HCT116 (cell line): ENCODE results near the gene GRIN2C. TPM values are rescaled to one million over a fixed set of nuclear protein-coding genes. Genes with fewer than 3 reads are reported as not detected.
A peak's percentile ranks its signal among the peaks of the same experiment; 100 is the strongest.

Experiments
- ATAC-seq: fragments of 200-7000 bp; cut with Tn5 transposase; 2 replicates; pipeline ENCODE4 v1.9.1; 2020; ENCODE audit warnings: mild to moderate bottlenecking, moderate library complexity
- BruUV-seq: library from RNA; stranded (reverse); fragments of 400-500 nt; replicated peaks from 2 replicates; lab custom pipeline; 2021; lab: Mats Ljungman, UMichigan
- CTCF ChIA-PET: fragments of 300-600 bp; sonication (Branson Sonifier 250); formaldehyde crosslinking; loops from one replicate; lab custom pipeline; 2021; ENCODE audit warnings: antibody characterized with exemption; lab: Charles Lee
- POLR2A ChIA-PET: fragments of 300-600, 350-600 bp; sonication (Branson Sonifier 250); formaldehyde crosslinking; loops from one replicate; lab custom pipeline; 2021; ENCODE audit warnings: antibody characterized with exemption; lab: Charles Lee
- RAD21 ChIA-PET, 2 experiments: fragments of 300-600 bp; sonication (Branson Sonifier 250); formaldehyde crosslinking; loops; one replicate each; lab custom pipeline; 2023; ENCODE audit warnings: low total read pairs in 2 of 2; ENCODE audit not compliant: uncharacterized antibody in 2 of 2, unreplicated experiment in 2 of 2, low non-redundant PET in 1 of 2; lab: Charles Lee
- DNase-seq: peaks from one replicate; pipeline ENCODE4 v3.0.0-alpha.2; 2010; ENCODE audit warnings: low read depth, low spot score
- H2AFZ ChIP-seq: fragments of 200-600 bp; shearing (Covaris generic), sonication (generic); 2 replicates; pipeline ENCODE4 v1.6.1; 2017; ENCODE audit warnings: low read depth, mixed run types, mixed read lengths, antibody characterized with exemption, low read length; ENCODE audit not compliant: poor library complexity, severe bottlenecking
- H3K27ac ChIP-seq: 2 replicates; pipeline ENCODE4 v1.5.1; 2012; ENCODE audit warnings: low read depth, low read length
- H3K27me3 ChIP-seq: fragments of 200-600 bp; sonication (generic); 2 replicates; pipeline ENCODE4 v1.6.1; 2016; ENCODE audit warnings: mixed run types, low read length, mixed read lengths; ENCODE audit not compliant: insufficient read depth
- H3K36me3 ChIP-seq, 2 experiments: fragments of 200-500 bp in 1 of 2; fragments of 200-600 bp in 1 of 2; sonication (Bioruptor generic) in 1 of 2; sonication (generic) in 1 of 2; 2 replicates each; pipeline versions ENCODE4 v1.5.1 to v1.6.1; 2014 to 2016; ENCODE audit warnings: low read length in 2 of 2, inconsistent platforms in 1 of 2, mixed read lengths in 1 of 2, mixed run types in 1 of 2; ENCODE audit not compliant: insufficient read depth in 2 of 2, control insufficient read depth in 1 of 2
- H3K4me1 ChIP-seq, 2 experiments: fragments of 200-600 bp in 1 of 2; sonication (generic) in 1 of 2; 2 replicates each; pipeline versions ENCODE4 v1.5.1 to v1.6.1; 2012 to 2017; ENCODE audit warnings: low read length in 2 of 2, inconsistent platforms in 1 of 2, mild to moderate bottlenecking in 1 of 2, mixed read lengths in 1 of 2, mixed run types in 1 of 2, moderate library complexity in 1 of 2; ENCODE audit not compliant: insufficient read depth in 2 of 2, control insufficient read depth in 1 of 2
- H3K4me2 ChIP-seq: fragments of 200-600 bp; sonication (generic); 2 replicates; pipeline ENCODE4 v1.6.1; 2017; ENCODE audit warnings: mixed run types, low read length, mixed read lengths
- H3K4me3 ChIP-seq, 2 experiments: fragments of 200-600 bp in 1 of 2; sonication (generic) in 1 of 2; replicated peaks in 1 of 2; 2 replicates each; pipeline ENCODE4 v1.5.1; 2011 to 2016; ENCODE audit warnings: low read length in 2 of 2, control low read depth in 1 of 2, low read depth in 1 of 2, mild to moderate bottlenecking in 1 of 2, mixed read lengths in 1 of 2, mixed run types in 1 of 2
- H3K79me2 ChIP-seq: fragments of 200-600 bp; sonication (generic); 2 replicates; pipeline ENCODE4 v1.6.1; 2017; ENCODE audit warnings: mild to moderate bottlenecking, mixed run types, low read length, moderate library complexity, mixed read lengths; ENCODE audit not compliant: insufficient read depth
- H3K9ac ChIP-seq: fragments of 200-600 bp; sonication (generic); 2 replicates; pipeline ENCODE4 v1.6.1; 2016; ENCODE audit warnings: low read length, mixed read lengths
- H3K9me2 ChIP-seq: fragments of 200-600 bp; sonication (generic), shearing (Covaris generic); 2 replicates; pipeline ENCODE4 v1.6.1; 2017; ENCODE audit warnings: mixed run types, mild to moderate bottlenecking, moderate library complexity; ENCODE audit not compliant: insufficient read depth
- H3K9me3 ChIP-seq, 2 experiments: fragments of 200-500 bp in 1 of 2; fragments of 200-600 bp in 1 of 2; sonication (Bioruptor generic) in 1 of 2; sonication (generic) in 1 of 2; 2 replicates each; pipeline ENCODE4 v1.6.1; 2014 to 2017; ENCODE audit warnings: low read length in 2 of 2, mixed read lengths in 2 of 2, inconsistent platforms in 1 of 2, low read depth in 1 of 2, mild to moderate bottlenecking in 1 of 2, mixed run types in 1 of 2, moderate library complexity in 1 of 2; ENCODE audit not compliant: control insufficient read depth in 1 of 2, insufficient read depth in 1 of 2
- H4K20me1 ChIP-seq: fragments of 200-600 bp; sonication (generic), shearing (Covaris generic); 2 replicates; pipeline ENCODE4 v1.6.1; 2017; ENCODE audit warnings: mixed run types, mild to moderate bottlenecking, moderate library complexity; ENCODE audit not compliant: insufficient read depth
- CBX3 ChIP-seq: IDR thresholded peaks from 2 replicates; pipeline ENCODE4 v1.6.1; 2012; ENCODE audit warnings: low read depth
- ELF1 ChIP-seq: IDR thresholded peaks from 2 replicates; pipeline ENCODE4 v1.6.1; 2012; ENCODE audit warnings: low read depth, borderline replicate concordance
- FOSL1 ChIP-seq: IDR thresholded peaks from 2 replicates; pipeline ENCODE4 v1.6.1; 2012; ENCODE audit warnings: low read depth
- JUND ChIP-seq: IDR thresholded peaks from 2 replicates; pipeline ENCODE4 v1.6.1; 2012
- MAX ChIP-seq: IDR thresholded peaks from 2 replicates; pipeline ENCODE4 v1.6.1; 2012
- POLR2A ChIP-seq: IDR thresholded peaks from 2 replicates; pipeline ENCODE4 v1.7.0; 2011; ENCODE audit warnings: borderline replicate concordance; ENCODE audit not compliant: insufficient read depth, insufficient read length; ENCODE audit errors: extremely low read depth
- REST ChIP-seq: IDR thresholded peaks from 2 replicates; pipeline ENCODE4 v1.6.1; 2012; ENCODE audit warnings: low read depth
- SIN3A ChIP-seq: IDR thresholded peaks from 2 replicates; pipeline ENCODE4 v1.6.1; 2012; ENCODE audit warnings: low read depth
- ZBTB33 ChIP-seq: IDR thresholded peaks from 2 replicates; pipeline ENCODE4 v1.6.1; 2011; ENCODE audit warnings: mild to moderate bottlenecking, low read length, moderate library complexity; ENCODE audit not compliant: insufficient replicate concordance; ENCODE audit errors: extremely low read depth
- ZFX ChIP-seq: fragments of 450-650 bp; IDR thresholded peaks from 2 replicates; pipeline ENCODE4 v1.6.1; 2017
- ZNF274 ChIP-seq: fragments of 200-500 bp; sonication (Bioruptor generic); IDR thresholded peaks from 2 replicates; pipeline ENCODE4 v1.6.1; 2014; ENCODE audit warnings: mild to moderate bottlenecking, low read depth, low read length, inconsistent platforms
- intact Hi-C: fragments of 100-400 bp; cut with micrococcal nuclease; formaldehyde crosslinking; loops from 2 replicates; pipeline ENCODE4 v1.10.0; 2022
- total RNA-seq: library from RNA; stranded (reverse); gene quantifications from one replicate; pipeline ENCODE4 v1.2.1, GENCODE V29; 2021; ENCODE audit not compliant: unreplicated experiment

GRIN2C gene
- total RNA-seq, 1 experiment from 2014 or later, result 2.2 TPM

- peak overlapping the region; percentile 59 for H2AFZ ChIP-seq
- no peaks in the 10 kb centered on the region for H4K20me1 ChIP-seq
- ChIA-PET RAD21 (interaction anchor here in 1 of 2 experiments (0.8 kb wide), 1 partner anchor 10 kb away, joined by 6 read pairs; no protein-coding TSS in a partner anchor), POLR2A (interaction anchor here (1.4 kb wide), 1 partner anchor 101 kb away, joined by 3 read pairs; the partner anchor contains the start of gene NAT9), CTCF (interaction anchor here (1.4 kb wide), 1 partner anchor 15 kb away, joined by 3 read pairs; no protein-coding TSS in a partner anchor)
- ATAC-seq (peak; percentile 23), DNase-seq (peak; percentile 49)
- no TSS peak for BruUV-seq
- intact Hi-C loops, result no loop called here
- H3K4me1 ChIP-seq, result peaks cover 10 to 37% of the 10 kb centered on the region in 2 experiments
- no peaks in the 10 kb centered on the region for H3K9me3 ChIP-seq
- H3K36me3 ChIP-seq, result no peaks in the 10 kb centered on the region
- no peaks in the 10 kb centered on the region for H3K9me2 ChIP-seq
- no peaks in the 10 kb centered on the region for H3K79me2 ChIP-seq
- peak overlapping the region; percentile 30; the same call in 1 of the 2 replicates for H3K9ac ChIP-seq
- H3K27ac ChIP-seq, result no peak overlapping the region
- H3K27me3 ChIP-seq, result no peaks in the 10 kb centered on the region
- peak overlapping the region; percentile 62 for H3K4me2 ChIP-seq
- no peak overlapping the region for H3K4me3 ChIP-seq
- TF ChIP-seq POLR2A, result no peak
- TF ChIP-seq ELF1, result no peak
- TF ChIP-seq ZFX, result no peak
Measured at GRCh38 chr17:74877592-74878548, 18.2 kb upstream of the GRIN2C start.

- BruUV-seq, result no TSS peak
- Histone ChIP-seq H3K27ac (no peak overlapping the region), H2AFZ (no peak overlapping the region), H3K79me2 (peaks cover 12% of the 10 kb centered on the region), H3K4me2 (0 out of 2 replicates have a peak overlapping the region, but pooled peaks have one; percentile 11), H4K20me1 (no peaks in the 10 kb centered on the region), H3K9me3 (no peaks in the 10 kb centered on the region), H3K4me3 (no peak overlapping the region), H3K4me1 (peaks cover 14 to 51% of the 10 kb centered on the region in 2 experiments), H3K36me3 (no peaks in the 10 kb centered on the region), H3K27me3 (no peaks in the 10 kb centered on the region), H3K9me2 (no peaks in the 10 kb centered on the region), H3K9ac (no peak overlapping the region)
- ChIA-PET POLR2A (interaction anchor here (1.3 kb wide), 1 partner anchor 30 kb away, joined by 3 read pairs; no protein-coding TSS in a partner anchor), RAD21 (interaction anchor here in 1 of 2 experiments (1.0 kb wide), 1 partner anchor 30 kb away, joined by 3 read pairs; no protein-coding TSS in a partner anchor), CTCF (no interaction called here)
- ATAC-seq (no peak), DNase-seq (no peak)
- intact Hi-C loops, result no loop called here
- TF ChIP-seq ZNF274, result no peak
- no peak for TF ChIP-seq FOSL1
- no peak for TF ChIP-seq ZFX
- no peak for TF ChIP-seq CBX3
- no peak for TF ChIP-seq MAX
- TF ChIP-seq JUND, result no peak
- TF ChIP-seq ZBTB33, result no peak
- TF ChIP-seq POLR2A, result no peak
- no peak for TF ChIP-seq REST
- no peak for TF ChIP-seq SIN3A
Measured at GRCh38 chr17:74875977-74876593, 16.4 kb upstream of the GRIN2C start.
